Measurements from ENCODE around the gene ETNK1.
A peak's percentile ranks its signal among the peaks of the same experiment; 100 is the strongest.
"Not testable (repeated sequence)": the region's sequence is repeated elsewhere in the genome, so short reads cannot be mapped to it uniquely, and the experiment has no call there.

The ETNK1 gene

GRCh38 chr12:22691319-22691718 is 66.3 kb downstream of the ETNK1 start:
- DNase-seq: no peak

DNA sequence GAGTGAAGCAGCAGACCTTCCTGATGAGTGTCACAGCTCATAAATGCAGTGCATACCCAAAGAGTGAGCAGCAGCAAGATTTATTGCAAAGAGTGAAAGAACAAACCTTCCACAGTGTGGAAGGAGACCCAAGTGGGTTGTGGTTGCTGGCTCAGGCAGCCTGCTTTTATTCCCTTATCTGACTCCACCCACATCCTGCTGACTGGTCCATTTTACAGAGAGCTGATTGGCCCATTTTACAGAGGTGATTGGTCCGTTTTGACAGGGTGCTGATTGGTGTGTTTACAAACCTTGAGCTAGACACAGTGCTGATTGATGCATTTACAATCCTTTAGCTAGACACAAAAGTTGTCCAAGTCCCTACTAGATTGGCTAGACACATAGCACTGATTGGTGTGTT is 67.5 kb downstream of the ETNK1 start:
- not testable (repeated sequence) for DNase-seq

DNA sequence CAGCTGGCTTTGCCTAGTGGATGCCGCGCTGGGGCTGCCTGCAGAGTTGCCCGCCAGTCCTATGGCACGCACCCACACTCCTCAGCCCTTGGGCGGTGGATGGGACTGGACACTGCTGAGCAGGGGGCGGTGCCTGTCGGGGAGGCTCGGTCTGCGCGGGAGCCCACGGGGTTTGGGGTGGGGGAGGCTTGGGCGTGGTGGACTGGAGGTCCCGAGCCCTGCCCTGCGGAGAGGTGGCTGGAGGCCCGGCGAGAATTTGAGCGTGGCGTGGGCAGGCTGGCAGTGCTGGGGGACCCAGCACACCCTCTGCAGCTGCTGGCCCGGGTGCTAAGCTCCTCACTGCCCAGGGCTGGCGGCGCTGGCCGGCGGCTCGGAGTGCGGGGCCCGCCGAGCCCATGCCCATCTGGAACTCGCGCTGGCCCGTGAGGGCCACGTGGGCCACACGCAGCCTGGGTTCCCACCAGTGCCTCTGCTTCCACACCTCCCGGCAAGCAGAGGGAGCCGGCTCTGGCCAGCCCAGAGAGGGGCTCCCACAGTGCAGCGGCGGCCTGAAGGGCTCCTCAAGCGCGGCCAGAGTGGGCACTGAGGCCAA is 68.1 kb downstream of the ETNK1 start:
- DNase-seq: no peak

DNA sequence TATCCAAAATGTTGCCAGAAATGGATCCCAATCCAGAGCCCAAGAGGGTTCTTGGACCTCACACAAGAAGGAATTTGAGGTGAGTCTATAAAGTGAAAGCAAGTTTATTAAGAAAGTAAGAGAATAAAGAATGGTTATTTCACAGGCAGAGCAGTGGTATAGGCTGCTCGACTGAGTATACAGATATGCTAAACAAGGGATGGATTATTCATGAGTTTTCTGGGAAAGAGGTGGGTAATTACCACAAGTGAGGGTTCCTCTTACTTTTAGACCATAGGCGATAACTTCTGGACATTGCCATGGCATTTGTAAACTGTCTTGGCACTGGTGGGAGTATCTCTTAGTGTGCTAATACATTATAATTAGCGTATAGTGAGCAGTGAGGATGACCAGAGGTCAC is 73.6 kb downstream of the ETNK1 start:
- DNase-seq: no peak

DNA sequence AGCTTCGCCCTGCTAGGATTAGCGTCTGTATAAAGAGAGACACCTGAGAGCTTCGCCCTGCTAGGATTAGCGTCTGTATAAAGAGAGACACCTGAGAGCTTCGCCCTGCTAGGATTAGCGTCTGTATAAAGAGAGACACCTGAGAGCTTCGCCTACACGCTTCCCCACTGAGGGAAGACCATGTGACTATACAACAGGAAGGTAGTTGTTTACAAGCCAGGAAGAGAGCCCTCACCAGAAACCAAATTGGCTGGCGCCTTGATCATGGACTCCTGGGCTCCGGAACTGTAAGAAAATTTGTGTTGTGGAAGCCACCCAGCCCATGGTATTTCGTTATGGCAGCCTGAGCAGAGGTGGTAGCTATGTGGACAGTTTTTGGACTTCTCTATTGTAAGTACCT is 74.7 kb downstream of the ETNK1 start:
- DNase-seq: not testable (repeated sequence)

DNA sequence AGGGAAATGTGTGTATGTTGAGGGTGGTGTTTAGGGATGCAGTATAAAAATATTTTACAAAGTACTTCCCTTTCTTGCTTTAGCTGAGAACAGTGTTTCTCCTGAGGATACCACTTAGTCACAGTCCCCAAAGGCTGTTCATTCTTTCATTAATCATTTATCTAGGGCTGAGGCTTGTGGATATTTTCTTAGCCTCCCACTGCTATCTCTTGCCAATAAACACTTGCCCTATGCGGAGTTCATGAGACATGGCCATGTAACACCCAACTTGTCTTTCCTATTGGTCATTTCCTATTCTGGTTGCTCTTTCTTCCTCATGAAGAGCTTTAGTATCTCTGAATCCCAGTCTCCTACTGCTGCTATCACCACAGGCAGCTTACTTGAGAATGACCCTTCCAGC is 75.1 kb downstream of the ETNK1 start:
- peak; percentile 62 for DNase-seq

DNA sequence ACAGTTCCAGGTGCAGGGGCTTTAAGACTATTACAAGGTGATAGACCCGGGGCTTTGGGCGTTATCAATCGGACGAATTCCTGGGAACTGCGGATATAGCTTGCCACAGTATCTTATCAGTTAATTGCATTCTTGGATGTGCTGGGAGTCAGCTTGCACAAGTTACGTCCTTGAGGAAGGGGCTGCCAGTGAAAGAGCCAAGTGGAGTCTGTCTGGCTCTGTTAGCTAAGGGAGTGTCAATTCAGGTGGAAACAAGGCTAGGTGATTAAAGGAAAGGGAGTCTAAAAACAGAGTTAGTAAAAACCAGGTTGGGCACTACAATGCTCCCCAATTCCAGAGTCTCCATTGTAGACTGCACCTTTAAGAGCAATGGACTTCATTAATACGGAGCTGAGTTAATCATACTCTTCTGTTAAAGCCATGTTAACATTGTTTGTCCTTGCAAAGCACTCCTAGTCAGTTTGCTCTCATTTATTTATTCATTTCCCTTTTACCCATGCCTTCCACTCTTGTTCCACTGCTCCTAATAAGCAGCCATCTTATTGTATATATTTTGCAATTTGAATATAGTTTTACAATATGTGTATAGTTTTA is 76.3 kb downstream of the ETNK1 start:
- not testable (repeated sequence) for DNase-seq

DNA sequence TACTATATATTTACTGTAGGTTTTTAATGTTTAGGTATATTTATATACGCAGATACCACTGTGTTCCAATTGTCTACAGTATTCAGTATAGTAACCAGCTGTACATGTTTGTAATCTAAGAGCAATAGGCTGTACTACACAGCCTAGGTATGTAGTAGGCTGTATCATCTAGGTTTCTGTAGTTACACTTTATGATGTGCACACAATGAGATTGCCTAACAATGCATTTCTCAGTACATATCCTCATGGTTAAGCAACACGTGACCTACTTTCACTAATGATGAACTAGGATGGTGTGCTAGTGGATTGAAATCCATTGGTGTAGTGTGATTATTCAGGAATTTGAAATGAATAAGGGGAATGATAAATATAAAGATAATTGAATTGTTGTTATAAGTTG is 77.7 kb downstream of the ETNK1 start:
- no peak for DNase-seq

DNA sequence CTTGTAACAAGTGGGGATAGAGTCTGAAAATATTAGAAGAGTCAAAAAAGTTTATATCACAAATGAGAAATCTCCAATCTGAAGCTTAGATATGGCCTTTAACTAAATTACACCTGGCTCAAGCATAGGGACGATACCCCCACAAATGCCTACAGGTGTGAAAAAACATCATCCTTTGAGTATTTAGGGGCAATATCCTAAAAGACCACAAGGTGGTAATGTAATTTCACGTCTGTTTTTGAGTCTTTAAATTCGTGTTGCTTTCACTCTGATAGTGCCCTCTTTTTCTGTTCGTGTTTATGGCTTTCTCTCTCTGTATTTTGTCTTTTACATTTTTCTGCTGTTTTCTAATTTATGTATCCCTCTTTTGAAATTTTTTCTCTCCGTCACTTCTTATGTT is 84.3 kb downstream of the ETNK1 start:
- peak; percentile 20 for DNase-seq

GRCh38 chr12:22712083-22712482 is 87.1 kb downstream of the ETNK1 start:
- no peak for DNase-seq

GRCh38 chr12:22715254-22715653 is 90.3 kb downstream of the ETNK1 start:
- DNase-seq: no peak

- DNase-seq: no peak
Observed at GRCh38 chr12:22719745-22720144, 94.8 kb downstream of the ETNK1 start.

DNA sequence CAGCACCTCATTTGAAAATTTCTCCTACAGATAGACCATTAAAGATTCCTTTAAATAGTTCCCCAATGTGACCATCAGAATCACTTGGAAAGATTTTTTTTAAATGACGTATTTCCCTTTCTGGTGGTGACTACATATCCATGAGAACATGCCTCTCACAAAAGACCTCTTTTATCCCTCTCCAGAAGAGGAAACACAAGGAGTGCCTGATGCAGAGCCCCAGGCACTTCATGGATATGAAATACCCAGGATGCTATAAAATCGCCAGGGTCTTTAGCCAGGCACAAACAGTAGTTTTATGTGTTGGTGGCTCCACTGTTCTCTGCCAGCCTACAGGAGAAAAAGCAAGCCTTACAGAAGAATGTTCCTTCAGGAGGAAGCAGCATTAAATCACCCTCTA is 97.1 kb downstream of the ETNK1 start:
- DNase-seq: no peak

DNA sequence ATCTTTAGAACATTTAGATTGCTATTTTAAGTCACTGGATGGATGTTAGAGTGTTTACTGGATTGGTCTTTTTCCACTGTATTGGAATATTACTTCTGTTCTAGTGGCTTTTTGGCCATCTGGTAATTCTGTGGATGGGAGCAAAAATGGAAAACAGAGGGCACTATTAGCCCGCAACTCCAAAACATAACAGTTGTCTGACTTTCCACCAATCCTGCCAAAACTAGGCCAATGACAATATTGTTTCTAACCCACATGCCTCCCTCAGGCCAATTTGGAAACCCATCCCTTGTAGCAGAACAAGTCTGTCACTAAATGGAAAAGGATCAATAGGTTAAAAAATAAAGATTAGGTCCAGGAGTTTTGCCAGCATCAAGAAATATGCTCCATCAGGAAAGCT is 97.8 kb downstream of the ETNK1 start:
- DNase-seq: no peak

- DNase-seq: no peak
Observed at GRCh38 chr12:22728987-22729386, 104.0 kb downstream of the ETNK1 start.

GRCh38 chr12:22729431-22729956 is 104.5 kb downstream of the ETNK1 start:
- DNase-seq: no peak

DNA sequence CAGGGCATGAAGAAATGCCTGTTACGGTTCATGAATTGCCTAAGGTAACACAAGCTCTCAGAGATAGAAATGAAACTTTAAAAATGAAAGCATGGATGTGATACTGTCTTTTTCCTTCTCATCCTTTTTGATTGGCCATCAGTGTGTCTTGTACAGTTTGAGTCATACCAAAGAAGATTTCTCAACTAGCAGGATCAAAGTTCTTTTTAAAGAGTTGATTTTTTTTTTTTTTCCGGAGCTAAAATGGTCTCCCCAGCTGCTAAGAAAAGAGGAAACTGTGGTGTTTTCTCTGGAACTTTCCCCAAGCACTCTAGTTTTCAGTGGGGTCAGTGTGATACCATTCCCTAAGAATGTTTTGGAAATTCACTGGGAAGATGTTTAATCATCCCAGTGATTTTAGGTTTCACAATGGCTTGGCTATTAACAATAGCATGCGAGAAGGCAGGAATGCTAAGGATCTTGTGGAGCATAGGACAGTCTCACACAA is 105.0 kb downstream of the ETNK1 start:
- peak; percentile 94 for DNase-seq

DNA sequence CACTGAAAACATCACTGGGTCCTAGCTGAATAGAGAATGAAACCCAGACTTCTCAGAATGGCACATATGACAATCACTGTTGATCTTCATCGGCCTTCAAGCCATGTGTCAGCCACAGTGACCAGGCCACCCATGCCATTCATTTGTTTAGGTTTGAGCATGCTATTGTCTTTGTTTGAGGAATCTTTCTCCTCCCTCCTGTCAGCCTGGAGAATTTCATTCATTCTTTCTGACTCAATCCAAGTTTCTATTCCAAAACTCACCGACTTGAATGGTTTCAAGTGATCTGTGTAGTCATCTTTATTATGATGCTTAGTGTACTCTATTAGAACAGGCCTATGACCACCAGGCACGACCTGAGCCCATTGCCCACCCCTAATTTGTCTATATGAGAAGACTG is 106.3 kb downstream of the ETNK1 start:
- DNase-seq: peak; percentile 19

GRCh38 chr12:22733756-22734155 is 108.8 kb downstream of the ETNK1 start:
- peak; percentile 60 for DNase-seq

DNA sequence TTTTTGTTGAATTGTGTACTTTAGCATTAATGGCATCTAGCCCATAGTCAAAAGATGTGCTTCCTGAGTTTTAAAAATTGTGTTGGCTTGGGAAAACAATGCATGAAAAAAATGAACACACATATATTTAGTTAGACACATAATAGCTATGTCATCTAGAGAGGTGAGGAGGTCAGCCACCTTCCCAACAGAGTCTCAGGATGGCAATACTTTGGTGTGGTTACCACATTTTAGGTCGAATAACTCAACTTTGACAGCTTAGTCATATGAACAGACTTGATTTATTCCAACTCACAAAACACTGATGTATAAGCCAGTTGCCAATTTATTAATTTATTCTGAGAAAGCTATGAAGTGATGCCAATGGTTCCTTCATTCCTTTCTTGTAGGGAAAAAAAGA is 114.0 kb downstream of the ETNK1 start:
- DNase-seq: no peak
